Adrenal gland (tissue), 12 donors: ENCODE results near the gene TPK1. TPM values are rescaled to one million over a fixed set of nuclear protein-coding genes. Genes with fewer than 3 reads are reported as not detected.
"Not testable (repeated sequence)": the region's sequence is repeated elsewhere in the genome, so short reads cannot be mapped to it uniquely, and the experiment has no call there.

ENCODE experiments used
- DNase-seq, 7 donors: peaks; one replicate each; pipeline ENCODE4 v3.0.0-alpha.2; 2019 to 2020
- H3K27ac ChIP-seq, 5 donors: fragments of 200-600 bp; sonication (generic) in 4 of 5; 1 replicate in 3 of 5; 2 replicates in 2 of 5; pipeline versions ENCODE4 v1.5.1 to v1.8.0; 2016 to 2020; ENCODE audit warnings: mild to moderate bottlenecking in 1 of 5
- H3K27me3 ChIP-seq: fragments of 200-600 bp; 2 replicates; pipeline ENCODE4 v1.8.0; 2021
- H3K36me3 ChIP-seq, 2 donors: fragments of 200-600 bp; replicated peaks in 1 of 2; 1 replicate in 1 of 2; 2 replicates in 1 of 2; pipeline versions ENCODE4 v1.5.1 to v1.8.0; 2018 to 2022
- H3K4me1 ChIP-seq, 2 donors: fragments of 200-600 bp; replicated peaks in 1 of 2; 1 replicate in 1 of 2; 2 replicates in 1 of 2; pipeline versions ENCODE4 v1.5.1 to v1.8.0; 2018 to 2021
- H3K4me3 ChIP-seq, 4 donors: fragments of 200-600 bp; sonication (generic) in 3 of 4; one replicate each; pipeline ENCODE4 v1.5.1; 2016 to 2018
- H3K9me3 ChIP-seq, 3 donors: fragments of 200-600 bp; sonication (generic) in 1 of 3; replicated peaks in 1 of 3; 1 replicate in 2 of 3; 2 replicates in 1 of 3; pipeline versions ENCODE4 v1.5.1 to v1.8.0; 2016 to 2021
- POLR2A ChIP-seq, 2 donors: fragments of 450-650 bp; IDR thresholded peaks; one replicate each; pipeline ENCODE4 v1.6.1; 2017; ENCODE audit warnings: antibody characterized with exemption in 2 of 2, mild to moderate bottlenecking in 2 of 2, moderate library complexity in 1 of 2
- WGBS, 4 donors: extraction: QIAGEN DNeasy Blood & Tissue Kit in 2 of 4; methylation state at CpG; one replicate each; pipeline versions ENCODE4 v1.1.5 to v1.1.7; 2013 to 2017; 5-methylcytosine and 5-hydroxymethylcytosine counted together
- intact Hi-C, 2 donors: fragments of 100-400 bp; cut with DNase I; formaldehyde crosslinking; loops; one replicate each; pipeline versions ENCODE4 v1.14.1 to v1.15.0; 2022 to 2023
- polyA plus RNA-seq, 3 donors: library from polyadenylated mRNA; stranded (reverse); fragments of 200-250 nt in 2 of 3; fragments of 350-450 nt in 1 of 3; fragmentation: Illumina TruSeq in 1 of 3; extraction: RNeasy Lipid Tissue Mini Kit (QIAGEN cat#74804) in 1 of 3; gene quantifications; one replicate each; pipeline ENCODE4 v1.2.3, GENCODE V29; 2013 to 2014
- total RNA-seq, 9 donors: library from RNA; depleted of rRNA in 4 of 9; stranded (reverse); fragments of >200 nt in 4 of 9; fragments of 120-200 nt in 1 of 9; fragmentation: NEBNext Ultra II Directional in 1 of 9; extraction: Animal tissue kit (Norgen Biotek cat#: 25700) in 1 of 9; gene quantifications; one replicate each; pipeline versions ENCODE4 v1.1.0 to v1.2.4, GENCODE V29; 2013 to 2023
- TF ChIP-seq, protein P1 (sequence below), 6 experiments: fragments of 450-650 bp in 4 of 6; fragments of 200-600 bp in 2 of 6; sonication (generic) in 1 of 6; IDR thresholded peaks; 1 replicate in 5 of 6; 2 replicates in 1 of 6; pipeline versions ENCODE4 v1.5.1 to v1.8.0; 2016 to 2021; ENCODE audit warnings: antibody characterized with exemption in 6 of 6, mild to moderate bottlenecking in 2 of 6, moderate library complexity in 1 of 6
- donor health status: healthy with polysubstance abuse.
- donor health status: Bipolar disorder and iron deficiency.
- donor health status: DM: yes; HTN: yes; CAD: no.
- donor health status: DM: no; HTN: no; CAD: no.
- donor health status: DM: no; HTN: no; CAD: no.
- donor health status: DM: yes; HTN: yes; CAD: no.

The TPK1 gene
- total and polyA plus RNA-seq, 12 donors, result 3.7 to 10.6 (median 9.6) TPM

- Histone ChIP-seq H3K27me3 (no peaks in the 10 kb centered on the region), H3K27ac (no peak overlapping the region), H3K9me3 (no peaks in the 10 kb centered on the region), H3K4me1 (no peaks in the 10 kb centered on the region), H3K4me3 (no peak overlapping the region), H3K36me3 (no peaks in the 10 kb centered on the region)
- intact Hi-C loops, result no loop called here
- TF ChIP-seq, protein P1, sequence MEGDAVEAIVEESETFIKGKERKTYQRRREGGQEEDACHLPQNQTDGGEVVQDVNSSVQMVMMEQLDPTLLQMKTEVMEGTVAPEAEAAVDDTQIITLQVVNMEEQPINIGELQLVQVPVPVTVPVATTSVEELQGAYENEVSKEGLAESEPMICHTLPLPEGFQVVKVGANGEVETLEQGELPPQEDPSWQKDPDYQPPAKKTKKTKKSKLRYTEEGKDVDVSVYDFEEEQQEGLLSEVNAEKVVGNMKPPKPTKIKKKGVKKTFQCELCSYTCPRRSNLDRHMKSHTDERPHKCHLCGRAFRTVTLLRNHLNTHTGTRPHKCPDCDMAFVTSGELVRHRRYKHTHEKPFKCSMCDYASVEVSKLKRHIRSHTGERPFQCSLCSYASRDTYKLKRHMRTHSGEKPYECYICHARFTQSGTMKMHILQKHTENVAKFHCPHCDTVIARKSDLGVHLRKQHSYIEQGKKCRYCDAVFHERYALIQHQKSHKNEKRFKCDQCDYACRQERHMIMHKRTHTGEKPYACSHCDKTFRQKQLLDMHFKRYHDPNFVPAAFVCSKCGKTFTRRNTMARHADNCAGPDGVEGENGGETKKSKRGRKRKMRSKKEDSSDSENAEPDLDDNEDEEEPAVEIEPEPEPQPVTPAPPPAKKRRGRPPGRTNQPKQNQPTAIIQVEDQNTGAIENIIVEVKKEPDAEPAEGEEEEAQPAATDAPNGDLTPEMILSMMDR (IDR thresholded peaks at IDR 0.05), result no peak
- no peak for TF ChIP-seq POLR2A (IDR thresholded peaks at IDR 0.05)
- 74 to 84% (median 77%) methylated on average over 9 of the region's 9 CpGs for WGBS, 4 donors
- DNase-seq, result no peak
Measured at GRCh38 chr7:144436500-144436899, 399.4 kb downstream of the TPK1 start.

DNA sequence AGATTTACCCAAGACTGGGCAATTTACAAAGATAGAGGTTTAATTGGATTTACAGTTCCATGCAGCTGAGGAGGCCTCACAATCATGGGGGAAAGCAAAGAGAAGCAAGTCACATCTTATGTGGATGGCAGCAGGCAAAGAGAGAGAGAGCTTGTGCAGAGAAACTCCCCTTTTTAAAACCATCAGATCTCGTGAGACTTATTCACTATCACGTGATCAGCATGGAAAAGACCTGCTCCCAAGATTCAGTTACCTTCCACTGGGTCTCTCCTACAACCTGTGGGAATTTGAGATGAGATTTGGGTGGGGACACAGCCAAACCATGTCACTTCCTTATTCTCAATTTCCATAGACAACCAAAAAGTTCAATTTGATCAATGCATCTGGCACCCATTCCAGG lies 407.4 kb downstream of the TPK1 start:
- H3K27ac ChIP-seq, result no peak overlapping the region
- no peaks in the 10 kb centered on the region for H3K27me3 ChIP-seq
- intact Hi-C loops, result no loop called here
- H3K4me3 ChIP-seq, result no peak overlapping the region
- H3K4me1 ChIP-seq, result no peaks in the 10 kb centered on the region
- H3K36me3 ChIP-seq, result no peaks in the 10 kb centered on the region
- no peak for TF ChIP-seq POLR2A (IDR thresholded peaks at IDR 0.05)
- TF ChIP-seq, protein P1 (IDR thresholded peaks at IDR 0.05), result no peak
- no peak for DNase-seq
- no peaks in the 10 kb centered on the region for H3K9me3 ChIP-seq
- 76 to 82% (median 77%) methylated on average over 2 of the region's 2 CpGs for WGBS, 4 donors

DNA sequence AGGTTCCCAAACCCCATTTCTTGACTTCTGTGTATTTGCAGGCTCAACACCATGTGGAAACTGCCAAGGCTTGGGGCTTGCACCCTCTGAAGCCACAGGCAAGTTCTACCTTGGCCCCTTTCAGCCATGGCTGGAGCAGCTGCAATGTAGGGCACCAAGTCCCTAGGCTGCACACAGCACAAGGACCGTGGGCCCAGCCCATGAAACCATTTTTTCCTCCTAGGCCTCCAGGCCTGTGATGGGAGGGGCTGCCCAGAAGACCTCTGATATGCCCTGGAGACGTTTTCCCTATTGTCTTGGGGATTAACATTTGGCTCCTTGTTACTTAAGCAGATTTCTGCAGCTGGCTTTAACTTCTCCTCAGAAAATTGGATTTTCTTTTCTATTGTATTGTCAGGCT lies 408.3 kb downstream of the TPK1 start:
- DNase-seq, H3K36me3 ChIP-seq, H3K4me3 ChIP-seq, intact Hi-C loops, H3K27me3 ChIP-seq, H3K27ac ChIP-seq, H3K4me1 ChIP-seq, H3K9me3 ChIP-seq: not testable (repeated sequence)
- WGBS, 4 donors, result 23 to 53% (median 48%) methylated on average over 1 to 2 of the region's 2 CpGs

DNA sequence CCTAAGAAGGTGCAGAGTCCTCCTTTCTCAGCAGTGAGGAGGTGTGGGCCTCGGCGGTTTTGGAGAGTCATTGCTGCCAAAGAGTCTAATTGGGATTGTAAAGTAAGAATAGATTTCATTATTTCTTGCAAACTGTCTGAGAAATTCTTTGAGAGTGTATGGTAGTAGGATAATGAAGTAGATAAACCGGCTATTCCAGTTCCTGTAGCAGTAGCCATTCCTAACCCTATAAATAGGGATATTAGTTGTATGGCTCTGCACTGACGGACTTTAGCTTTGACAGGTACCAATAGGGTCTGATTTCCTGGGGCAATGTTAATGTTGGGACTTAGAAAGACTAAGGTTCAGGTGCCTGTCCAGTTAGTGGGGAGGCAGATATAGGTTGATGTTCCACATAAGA lies 416.9 kb downstream of the TPK1 start:
- DNase-seq, H3K27ac ChIP-seq, H3K4me3 ChIP-seq, H3K36me3 ChIP-seq, H3K9me3 ChIP-seq, H3K4me1 ChIP-seq, H3K27me3 ChIP-seq, intact Hi-C loops: not testable (repeated sequence)
- 84 to 91% (median 90%) methylated on average over 4 of the region's 4 CpGs for WGBS, 4 donors

- H3K27ac ChIP-seq, result no peak overlapping the region
- no peak for DNase-seq
- H3K4me1 ChIP-seq, result no peaks in the 10 kb centered on the region
- intact Hi-C loops, result no loop called here
- no peaks in the 10 kb centered on the region for H3K27me3 ChIP-seq
- no peaks in the 10 kb centered on the region for H3K36me3 ChIP-seq
- TF ChIP-seq, protein P1 (IDR thresholded peaks at IDR 0.05), result no peak
- no peak for TF ChIP-seq POLR2A (IDR thresholded peaks at IDR 0.05)
- H3K9me3 ChIP-seq, result no peaks in the 10 kb centered on the region
- H3K4me3 ChIP-seq, result no peak overlapping the region
Measured at GRCh38 chr7:144416341-144416740, 419.5 kb downstream of the TPK1 start.
